WERI-Rb-1 (cell line): Measurements from ENCODE around the gene GTPBP2.
"Not testable (repeated sequence)": the region's sequence is repeated elsewhere in the genome, so short reads cannot be mapped to it uniquely, and the experiment has no call there.

Experiments used
- DNase-seq: peaks from one replicate; pipeline ENCODE4 v3.0.0-alpha.2; 2020
- H3K27ac ChIP-seq: fragments of 250-450 bp; sonication (Bioruptor Pico); 2 replicates; pipeline ENCODE4 v1.5.1; 2020; ENCODE audit warnings: mild to moderate bottlenecking, moderate library complexity
- H3K27me3 ChIP-seq: fragments of 250-450 bp; sonication (Bioruptor Pico); 2 replicates; pipeline ENCODE4 v1.5.1; 2021; ENCODE audit warnings: mild to moderate bottlenecking, low read depth, moderate library complexity; ENCODE audit not compliant: insufficient read depth, severe bottlenecking
- H3K36me3 ChIP-seq: fragments of 250-450 bp; sonication (Bioruptor Pico); 2 replicates; pipeline ENCODE4 v1.5.1; 2020; ENCODE audit warnings: mild to moderate bottlenecking, moderate library complexity
- H3K4me3 ChIP-seq: 2 replicates; pipeline ENCODE4 v1.5.1; 2011; ENCODE audit warnings: low read depth, mild to moderate bottlenecking, control low read depth, low read length
- H3K9me3 ChIP-seq: fragments of 250-450 bp; sonication (Bioruptor Pico); 2 replicates; pipeline ENCODE4 v1.5.1; 2021; ENCODE audit warnings: mild to moderate bottlenecking, moderate library complexity; ENCODE audit not compliant: severe bottlenecking
- TF ChIP-seq, protein P1 (sequence below): IDR thresholded peaks from 2 replicates; pipeline ENCODE4 v1.5.1; 2011; ENCODE audit warnings: low read depth, mild to moderate bottlenecking, control low read depth, inconsistent platforms, low read length

The GTPBP2 gene

DNA sequence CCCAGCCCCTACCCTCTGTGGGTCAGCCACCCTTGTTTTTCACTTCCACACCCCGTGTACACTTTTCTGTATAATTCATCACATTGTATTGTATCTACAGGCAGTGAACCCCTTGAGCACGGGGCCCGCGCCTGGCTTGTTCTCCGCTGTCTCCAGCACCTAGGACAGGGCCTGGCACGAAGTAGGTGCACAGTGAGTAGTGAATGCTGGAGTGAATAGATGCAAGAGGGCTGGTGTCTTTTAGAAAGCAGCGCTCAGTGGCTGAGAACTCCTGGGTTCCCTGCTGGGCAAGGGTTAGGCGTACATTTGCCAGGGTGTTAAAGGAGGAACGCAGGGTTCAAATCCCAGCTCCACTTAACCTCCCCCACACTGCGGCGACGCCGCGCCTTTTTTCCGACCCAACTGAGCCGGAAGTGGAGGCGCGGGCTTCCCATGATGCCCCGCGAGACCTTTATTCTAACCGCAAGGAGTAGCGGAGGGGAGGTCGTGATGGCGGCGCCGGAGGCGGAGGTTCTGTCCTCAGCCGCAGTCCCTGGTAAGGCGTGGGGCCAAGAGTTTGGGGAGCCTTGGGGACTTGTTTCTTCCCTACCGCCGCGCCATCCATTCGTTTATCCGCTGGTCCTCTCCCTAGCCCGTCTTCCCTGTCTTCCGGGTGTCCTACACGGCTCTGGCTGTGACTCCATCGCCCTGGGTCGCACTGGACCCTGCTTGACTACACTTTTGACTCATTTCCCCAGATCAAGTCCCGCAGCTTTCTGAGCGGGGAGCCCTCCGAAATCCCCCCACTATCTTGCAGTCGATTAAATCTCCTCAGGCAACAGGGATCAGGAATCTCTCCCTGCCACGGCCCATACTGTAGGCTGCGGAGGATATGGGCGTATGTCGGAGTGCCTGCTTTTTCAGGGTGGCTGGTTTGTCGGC lies 6.6 kb upstream of the GTPBP2 start, which contains the start of gene MAD2L1BP:
TSS of gene MAD2L1BP (plus strand) at position 454 of the 921 bp plus-strand sequence. CDS start at position 490, 36 bp downstream.
- no peaks in the 10 kb centered on the region for H3K9me3 ChIP-seq
- H3K27me3 ChIP-seq = no peaks in the 10 kb centered on the region
- peaks cover 48% of the 10 kb centered on the region for H3K36me3 ChIP-seq
- TF ChIP-seq, protein P1, sequence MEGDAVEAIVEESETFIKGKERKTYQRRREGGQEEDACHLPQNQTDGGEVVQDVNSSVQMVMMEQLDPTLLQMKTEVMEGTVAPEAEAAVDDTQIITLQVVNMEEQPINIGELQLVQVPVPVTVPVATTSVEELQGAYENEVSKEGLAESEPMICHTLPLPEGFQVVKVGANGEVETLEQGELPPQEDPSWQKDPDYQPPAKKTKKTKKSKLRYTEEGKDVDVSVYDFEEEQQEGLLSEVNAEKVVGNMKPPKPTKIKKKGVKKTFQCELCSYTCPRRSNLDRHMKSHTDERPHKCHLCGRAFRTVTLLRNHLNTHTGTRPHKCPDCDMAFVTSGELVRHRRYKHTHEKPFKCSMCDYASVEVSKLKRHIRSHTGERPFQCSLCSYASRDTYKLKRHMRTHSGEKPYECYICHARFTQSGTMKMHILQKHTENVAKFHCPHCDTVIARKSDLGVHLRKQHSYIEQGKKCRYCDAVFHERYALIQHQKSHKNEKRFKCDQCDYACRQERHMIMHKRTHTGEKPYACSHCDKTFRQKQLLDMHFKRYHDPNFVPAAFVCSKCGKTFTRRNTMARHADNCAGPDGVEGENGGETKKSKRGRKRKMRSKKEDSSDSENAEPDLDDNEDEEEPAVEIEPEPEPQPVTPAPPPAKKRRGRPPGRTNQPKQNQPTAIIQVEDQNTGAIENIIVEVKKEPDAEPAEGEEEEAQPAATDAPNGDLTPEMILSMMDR = no peak
- H3K27ac ChIP-seq = peak within 1 kb of the TSS; percentile 96
- DNase-seq = peak; percentile 96
- peak within 1 kb of the TSS; percentile 54 for H3K4me3 ChIP-seq

DNA sequence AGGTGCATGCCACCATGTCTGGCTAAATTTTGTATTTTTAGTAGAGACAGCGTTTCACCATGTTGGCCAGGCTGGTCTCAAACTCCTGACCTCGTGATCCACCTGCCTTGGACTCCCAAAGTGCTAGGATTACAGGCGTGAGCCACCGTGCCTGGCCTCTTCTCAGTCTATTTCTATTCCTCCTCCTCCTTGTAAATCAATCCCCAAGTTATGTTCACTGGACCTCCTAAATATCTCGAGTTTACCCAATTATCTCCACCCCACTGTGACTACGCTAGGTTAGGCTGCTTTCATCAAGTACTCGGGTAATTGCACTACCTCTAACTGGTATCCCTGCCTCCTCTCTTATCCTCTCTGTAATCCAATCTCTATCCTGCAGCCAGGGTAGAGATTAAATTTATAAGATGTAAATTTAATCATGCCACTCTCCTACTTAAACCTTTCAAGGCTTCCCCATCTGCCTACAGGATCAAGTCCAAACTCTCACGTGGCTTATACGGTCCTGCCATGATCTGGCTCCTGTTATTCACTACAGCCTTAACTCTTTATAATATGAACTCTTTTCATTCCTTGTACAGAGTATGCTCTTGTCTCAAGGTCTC lies 5.7 kb upstream of the GTPBP2 start:
- Histone ChIP-seq H3K27ac (peak overlapping the region; percentile 96), H3K27me3 (no peaks in the 10 kb centered on the region), H3K4me3 (peak overlapping the region; percentile 54), H3K36me3 (peaks cover 39% of the 10 kb centered on the region), H3K9me3 (no peaks in the 10 kb centered on the region)
- TF ChIP-seq, protein P1 = no peak
- peak; percentile 86 for DNase-seq

DNA sequence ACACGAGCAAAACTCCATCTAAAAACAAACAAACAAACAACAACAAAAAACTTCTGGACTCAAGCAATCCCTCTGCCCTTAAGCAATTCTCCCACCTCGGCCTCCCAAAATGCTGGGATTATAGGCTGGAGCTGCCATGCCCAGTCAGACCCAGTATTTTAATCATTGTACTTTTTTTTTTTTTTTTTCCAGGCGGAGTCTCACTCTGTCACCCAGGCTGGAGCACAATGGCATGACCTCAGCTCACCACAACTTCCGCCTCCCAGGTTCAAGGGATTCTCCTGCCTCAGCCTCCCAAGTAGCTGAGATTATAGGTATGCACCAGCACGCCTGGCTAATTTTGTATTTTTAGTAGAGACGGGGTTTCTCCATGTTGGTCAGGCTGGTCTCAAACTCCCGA lies 3.9 kb upstream of the GTPBP2 start:
- H3K27me3 ChIP-seq, H3K9me3 ChIP-seq, H3K4me3 ChIP-seq, DNase-seq, H3K27ac ChIP-seq: not testable (repeated sequence)
- H3K36me3 ChIP-seq = peaks cover 24% of the 10 kb centered on the region

DNA sequence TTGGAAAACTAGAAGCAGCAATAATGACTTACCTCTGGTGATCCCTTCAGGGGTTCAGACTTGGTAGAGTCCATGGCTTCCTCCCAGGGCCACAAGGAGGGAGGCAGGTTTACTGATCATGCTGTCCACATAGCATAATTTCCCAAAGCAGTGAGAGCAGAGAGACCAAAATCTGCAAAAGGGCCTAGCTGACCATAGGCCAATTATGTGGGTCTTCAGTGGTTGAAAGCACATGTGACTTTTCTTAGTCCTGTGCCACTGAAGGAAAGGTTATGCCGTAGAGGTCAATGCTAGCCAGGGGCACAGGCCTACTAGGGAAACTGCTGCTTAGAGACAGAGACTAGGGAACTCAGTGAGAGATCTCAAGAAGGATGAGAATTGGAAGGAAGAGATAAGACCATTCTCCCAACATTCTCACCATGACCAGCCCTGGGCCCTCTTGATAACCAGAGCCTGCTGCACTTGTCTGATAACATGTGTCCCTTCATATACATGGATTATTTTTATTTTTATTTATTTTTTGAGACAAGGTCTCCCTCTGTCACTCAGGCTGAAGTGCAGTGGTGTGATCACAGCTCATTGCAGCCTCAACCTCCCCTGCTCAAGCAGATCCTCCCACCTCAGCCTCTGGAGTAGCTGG lies 2.0 kb upstream of the GTPBP2 start:
- no peak overlapping the region for H3K4me3 ChIP-seq
- TF ChIP-seq, protein P1 = no peak
- 0 out of 2 replicates have a peak overlapping the region, but pooled peaks have one; percentile 8 for H3K27ac ChIP-seq
- peaks cover 22% of the 10 kb centered on the region for H3K36me3 ChIP-seq
- no peaks in the 10 kb centered on the region for H3K9me3 ChIP-seq
- no peak for DNase-seq
- no peaks in the 10 kb centered on the region for H3K27me3 ChIP-seq

DNA sequence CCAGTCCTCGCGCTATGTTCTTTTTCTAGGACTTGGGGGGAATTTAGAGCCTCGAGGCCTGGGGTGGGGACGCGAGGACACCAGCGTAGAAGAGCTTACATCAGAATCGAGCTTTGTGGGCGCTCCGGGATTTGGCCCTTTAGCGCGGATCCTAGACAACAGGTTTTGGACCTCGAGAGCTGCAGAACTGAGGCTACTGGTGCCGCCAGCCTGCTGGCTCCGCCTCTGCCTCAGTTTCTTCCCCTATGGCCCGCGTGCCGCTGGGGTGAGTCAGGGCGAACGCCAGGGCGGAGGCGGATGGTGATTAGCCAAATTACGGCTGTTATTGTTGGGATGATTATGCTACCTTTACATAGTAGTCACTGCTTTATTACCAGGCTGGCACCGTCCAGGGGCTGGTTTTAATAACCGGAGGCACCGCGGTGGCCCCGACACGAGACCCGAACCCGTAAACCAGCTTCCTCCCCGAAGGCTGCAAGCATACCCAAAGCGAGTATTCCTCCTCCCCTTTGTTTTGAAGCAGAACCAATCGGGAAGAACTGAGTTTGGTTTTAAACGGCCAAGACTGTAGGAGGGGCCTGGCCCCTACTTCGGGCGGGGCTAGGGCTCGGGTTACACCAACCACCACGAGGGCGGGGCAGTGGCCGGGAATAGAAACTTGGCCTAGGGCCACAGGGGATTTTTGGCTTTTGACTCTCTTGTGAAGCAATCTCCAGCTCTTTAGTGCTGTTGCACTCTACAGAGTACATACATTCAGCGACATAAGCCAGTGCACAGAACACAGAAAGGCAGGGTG lies 639 bp upstream of the GTPBP2 start:
- Histone ChIP-seq H3K27me3 (no peaks in the 10 kb centered on the region), H3K4me3 (peak overlapping the region; percentile 87), H3K36me3 (peaks cover 33% of the 10 kb centered on the region), H3K27ac (peak overlapping the region; percentile 99), H3K9me3 (no peaks in the 10 kb centered on the region)
- TF ChIP-seq, protein P1 = no peak
- DNase-seq = peak; percentile 99
